Measurements from ENCODE around the gene SRC.

Gene SRC

DNA sequence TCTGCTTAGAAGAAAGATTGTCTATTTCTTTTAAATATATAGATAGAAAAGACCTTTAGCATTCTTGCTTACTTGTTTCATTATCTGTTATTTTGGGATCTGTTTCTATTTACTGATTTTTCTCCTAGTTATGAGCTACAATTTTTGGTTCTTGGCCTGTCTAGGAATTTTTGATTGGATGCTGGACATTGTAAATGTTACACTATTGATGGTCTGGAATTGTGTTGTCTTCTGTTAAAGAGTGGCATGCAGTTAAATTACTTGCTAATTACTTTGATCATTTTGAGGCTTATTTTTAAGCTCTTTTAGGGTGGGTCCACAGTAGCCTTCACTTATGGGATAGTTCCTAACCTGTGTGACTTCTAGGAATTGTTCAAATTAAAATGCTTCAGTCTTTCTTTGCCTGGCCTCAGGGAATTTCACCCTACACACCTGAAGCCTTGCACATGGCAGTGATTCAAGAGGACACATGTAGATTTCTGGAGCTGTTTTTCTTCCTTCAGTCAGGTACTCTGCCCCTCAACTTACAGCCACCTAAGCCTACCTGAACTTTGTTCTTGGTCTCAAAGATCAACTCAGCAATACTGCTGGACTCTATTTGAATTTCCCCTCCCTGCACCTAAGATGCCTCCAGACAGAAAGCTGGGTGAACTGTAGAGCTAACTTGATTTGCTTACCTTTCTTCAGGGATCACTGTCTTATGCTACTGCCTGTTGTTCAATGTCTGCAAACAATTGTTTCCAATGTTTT is 108.9 kb downstream of the SRC start:
- ATAC-seq = no peak
- TF ChIP-seq ZFP3 (CRISPR knock-in tag; IDR thresholded peaks at IDR 0.05) = no peak
- no peak for TF ChIP-seq ZC3H10 (CRISPR knock-in tag; IDR thresholded peaks at IDR 0.05)
- TF ChIP-seq TOX (CRISPR knock-in tag; IDR thresholded peaks at IDR 0.05; ENCODE audit: borderline replicate concordance) = no peak
- TF ChIP-seq, protein P1, sequence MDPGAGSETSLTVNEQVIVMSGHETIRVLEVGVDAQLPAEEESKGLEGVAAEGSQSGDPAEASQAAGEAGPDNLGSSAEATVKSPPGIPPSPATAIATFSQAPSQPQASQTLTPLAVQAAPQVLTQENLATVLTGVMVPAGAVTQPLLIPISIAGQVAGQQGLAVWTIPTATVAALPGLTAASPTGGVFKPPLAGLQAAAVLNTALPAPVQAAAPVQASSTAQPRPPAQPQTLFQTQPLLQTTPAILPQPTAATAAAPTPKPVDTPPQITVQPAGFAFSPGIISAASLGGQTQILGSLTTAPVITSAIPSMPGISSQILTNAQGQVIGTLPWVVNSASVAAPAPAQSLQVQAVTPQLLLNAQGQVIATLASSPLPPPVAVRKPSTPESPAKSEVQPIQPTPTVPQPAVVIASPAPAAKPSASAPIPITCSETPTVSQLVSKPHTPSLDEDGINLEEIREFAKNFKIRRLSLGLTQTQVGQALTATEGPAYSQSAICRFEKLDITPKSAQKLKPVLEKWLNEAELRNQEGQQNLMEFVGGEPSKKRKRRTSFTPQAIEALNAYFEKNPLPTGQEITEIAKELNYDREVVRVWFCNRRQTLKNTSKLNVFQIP (CRISPR knock-in tag; IDR thresholded peaks at IDR 0.05; ENCODE audit: borderline replicate concordance, low read depth) = no peak
- no peak for TF ChIP-seq PATZ1 (CRISPR knock-in tag; IDR thresholded peaks at IDR 0.05; ENCODE audit: borderline replicate concordance)
- TF ChIP-seq GLIS3 (CRISPR knock-in tag; IDR thresholded peaks at IDR 0.05) = no peak
- TF ChIP-seq CSDC2 (CRISPR knock-in tag; IDR thresholded peaks at IDR 0.05) = no peak
- TF ChIP-seq, protein P2, sequence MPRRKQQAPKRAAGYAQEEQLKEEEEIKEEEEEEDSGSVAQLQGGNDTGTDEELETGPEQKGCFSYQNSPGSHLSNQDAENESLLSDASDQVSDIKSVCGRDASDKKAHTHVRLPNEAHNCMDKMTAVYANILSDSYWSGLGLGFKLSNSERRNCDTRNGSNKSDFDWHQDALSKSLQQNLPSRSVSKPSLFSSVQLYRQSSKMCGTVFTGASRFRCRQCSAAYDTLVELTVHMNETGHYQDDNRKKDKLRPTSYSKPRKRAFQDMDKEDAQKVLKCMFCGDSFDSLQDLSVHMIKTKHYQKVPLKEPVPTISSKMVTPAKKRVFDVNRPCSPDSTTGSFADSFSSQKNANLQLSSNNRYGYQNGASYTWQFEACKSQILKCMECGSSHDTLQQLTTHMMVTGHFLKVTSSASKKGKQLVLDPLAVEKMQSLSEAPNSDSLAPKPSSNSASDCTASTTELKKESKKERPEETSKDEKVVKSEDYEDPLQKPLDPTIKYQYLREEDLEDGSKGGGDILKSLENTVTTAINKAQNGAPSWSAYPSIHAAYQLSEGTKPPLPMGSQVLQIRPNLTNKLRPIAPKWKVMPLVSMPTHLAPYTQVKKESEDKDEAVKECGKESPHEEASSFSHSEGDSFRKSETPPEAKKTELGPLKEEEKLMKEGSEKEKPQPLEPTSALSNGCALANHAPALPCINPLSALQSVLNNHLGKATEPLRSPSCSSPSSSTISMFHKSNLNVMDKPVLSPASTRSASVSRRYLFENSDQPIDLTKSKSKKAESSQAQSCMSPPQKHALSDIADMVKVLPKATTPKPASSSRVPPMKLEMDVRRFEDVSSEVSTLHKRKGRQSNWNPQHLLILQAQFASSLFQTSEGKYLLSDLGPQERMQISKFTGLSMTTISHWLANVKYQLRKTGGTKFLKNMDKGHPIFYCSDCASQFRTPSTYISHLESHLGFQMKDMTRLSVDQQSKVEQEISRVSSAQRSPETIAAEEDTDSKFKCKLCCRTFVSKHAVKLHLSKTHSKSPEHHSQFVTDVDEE (CRISPR knock-in tag; IDR thresholded peaks at IDR 0.05) = no peak
- TF ChIP-seq, protein P3, sequence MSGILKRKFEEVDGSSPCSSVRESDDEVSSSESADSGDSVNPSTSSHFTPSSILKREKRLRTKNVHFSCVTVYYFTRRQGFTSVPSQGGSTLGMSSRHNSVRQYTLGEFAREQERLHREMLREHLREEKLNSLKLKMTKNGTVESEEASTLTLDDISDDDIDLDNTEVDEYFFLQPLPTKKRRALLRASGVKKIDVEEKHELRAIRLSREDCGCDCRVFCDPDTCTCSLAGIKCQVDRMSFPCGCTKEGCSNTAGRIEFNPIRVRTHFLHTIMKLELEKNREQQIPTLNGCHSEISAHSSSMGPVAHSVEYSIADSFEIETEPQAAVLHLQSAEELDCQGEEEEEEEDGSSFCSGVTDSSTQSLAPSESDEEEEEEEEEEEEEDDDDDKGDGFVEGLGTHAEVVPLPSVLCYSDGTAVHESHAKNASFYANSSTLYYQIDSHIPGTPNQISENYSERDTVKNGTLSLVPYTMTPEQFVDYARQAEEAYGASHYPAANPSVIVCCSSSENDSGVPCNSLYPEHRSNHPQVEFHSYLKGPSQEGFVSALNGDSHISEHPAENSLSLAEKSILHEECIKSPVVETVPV (CRISPR knock-in tag; IDR thresholded peaks at IDR 0.05) = no peak
- no peak for TF ChIP-seq ESRRG (CRISPR knock-in tag; IDR thresholded peaks at IDR 0.05)
- TF ChIP-seq ZNF8 (CRISPR knock-in tag; IDR thresholded peaks at IDR 0.05) = no peak
- no peak for TF ChIP-seq ISL1 (CRISPR knock-in tag; IDR thresholded peaks at IDR 0.05)
- no peak for TF ChIP-seq ZNF565 (CRISPR knock-in tag; conservative IDR thresholded peaks at IDR 0.05; ENCODE audit: low read depth)
- no peak for TF ChIP-seq SNAI2 (CRISPR knock-in tag; IDR thresholded peaks at IDR 0.05)
- TF ChIP-seq ARNTL (CRISPR knock-in tag; IDR thresholded peaks at IDR 0.05; ENCODE audit: borderline replicate concordance, low read depth) = no peak
- no peak for TF ChIP-seq ZFP30 (CRISPR knock-in tag; IDR thresholded peaks at IDR 0.05)
- no peak for TF ChIP-seq TCF4 (CRISPR knock-in tag; IDR thresholded peaks at IDR 0.05; ENCODE audit: borderline replicate concordance)
- TF ChIP-seq OSR1 (CRISPR knock-in tag; IDR thresholded peaks at IDR 0.05) = no peak
- TF ChIP-seq BACH2 (CRISPR knock-in tag; IDR thresholded peaks at IDR 0.05; ENCODE audit: borderline replicate concordance) = no peak
- TF ChIP-seq ZNF70 (CRISPR knock-in tag; IDR thresholded peaks at IDR 0.05) = no peak
